Inflammatory macrophage treated with lipopolysaccharide for 1 hour (primary cell): Measurements from ENCODE around the gene FBXW10B.
"Not testable (repeated sequence)": the region's sequence is repeated elsewhere in the genome, so short reads cannot be mapped to it uniquely, and the experiment has no call there.

ENCODE experiments used
- DNase-seq, 2 donors: peaks; one replicate each; pipeline ENCODE4 v3.0.0-alpha.2; 2020 to 2022

FBXW10B gene

DNA sequence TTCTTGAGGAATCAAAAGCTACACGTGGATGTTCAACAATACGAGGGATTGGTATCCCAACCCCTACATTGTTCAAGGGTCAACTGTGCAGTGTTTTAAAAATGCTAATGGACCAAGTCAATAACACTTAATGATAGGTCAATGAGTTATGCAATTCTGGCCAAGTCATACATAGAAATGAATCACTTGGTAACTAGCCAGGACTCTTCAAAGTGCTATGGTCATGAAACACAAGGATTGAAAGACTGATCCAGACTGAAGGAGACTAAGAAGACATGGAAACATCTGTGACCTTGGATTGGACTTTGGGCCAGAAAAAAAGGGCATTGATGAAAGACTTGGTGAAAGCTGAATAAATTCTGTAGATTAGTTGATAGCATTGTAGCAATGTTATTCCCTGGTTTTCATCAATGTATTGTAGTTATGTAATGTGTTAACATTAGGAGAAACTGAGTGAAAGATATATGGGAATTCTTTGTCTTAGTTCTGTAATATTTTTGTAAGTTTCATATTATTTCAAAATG, 11.5 kb upstream of the FBXW10B start:
- DNase-seq, result not testable (repeated sequence)

DNA sequence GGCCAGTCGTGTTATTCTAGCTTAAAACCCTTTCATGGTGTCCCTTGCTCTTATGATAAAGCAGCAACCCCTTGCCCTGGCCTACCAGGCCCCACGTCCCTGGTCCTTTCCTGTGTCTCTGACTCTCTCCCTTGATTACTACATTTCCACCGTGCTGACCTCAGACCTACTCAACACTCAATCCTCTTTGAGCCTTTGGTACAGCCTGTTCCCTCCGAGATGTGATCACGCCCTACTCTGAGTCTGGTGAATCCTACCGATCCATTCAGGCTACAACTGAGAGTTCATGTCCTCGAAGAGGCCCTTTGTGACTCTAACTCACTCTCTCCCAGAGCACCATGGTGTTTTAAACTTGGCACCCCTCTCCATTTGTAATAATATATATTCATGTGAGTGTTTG, 10.5 kb upstream of the FBXW10B start:
- not testable (repeated sequence) for DNase-seq

GRCh38 chr17:15623661-15624209, 4.2 kb upstream of the FBXW10B start:
- DNase-seq, result not testable (repeated sequence)

DNA sequence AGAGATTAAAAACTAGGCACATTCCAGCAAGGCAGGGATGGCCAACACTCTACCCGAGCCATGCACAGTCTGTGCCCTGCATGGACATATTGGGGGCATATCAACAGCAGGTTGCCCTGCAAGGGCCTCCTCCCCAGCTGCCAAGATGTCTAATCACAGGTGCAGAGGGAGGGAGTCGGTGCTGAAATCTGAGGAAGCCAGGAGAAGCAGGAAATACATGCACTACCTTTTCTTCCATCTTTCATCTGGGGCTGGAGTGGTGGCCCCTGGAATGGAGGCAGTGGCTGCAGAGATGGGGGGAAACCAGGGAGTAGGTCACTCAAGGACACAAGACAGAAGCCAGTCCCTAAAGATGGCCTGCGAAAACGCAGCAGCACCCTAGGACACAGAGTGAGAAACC, 3.8 kb upstream of the FBXW10B start:
- DNase-seq, result not testable (repeated sequence)

DNA sequence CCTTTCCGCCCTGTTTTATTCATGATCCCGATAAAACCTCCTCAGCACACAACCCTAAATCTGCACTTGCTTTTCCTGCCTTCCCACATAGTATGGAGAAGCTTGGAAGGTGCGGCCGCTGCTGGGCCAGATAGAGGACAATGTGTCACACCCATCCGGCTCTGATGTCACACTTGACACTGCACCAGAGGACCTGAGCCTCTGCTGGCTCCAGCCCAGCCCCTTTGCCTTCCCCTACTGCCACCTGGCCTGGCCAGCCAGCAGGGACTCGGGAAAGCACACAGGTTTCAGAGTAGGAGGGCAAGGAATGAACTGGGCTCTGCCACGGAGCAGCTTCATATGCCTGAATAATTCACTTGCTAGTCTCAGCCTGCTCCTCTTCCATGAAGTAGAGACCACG, 2.6 kb upstream of the FBXW10B start:
- DNase-seq, result not testable (repeated sequence)

DNA sequence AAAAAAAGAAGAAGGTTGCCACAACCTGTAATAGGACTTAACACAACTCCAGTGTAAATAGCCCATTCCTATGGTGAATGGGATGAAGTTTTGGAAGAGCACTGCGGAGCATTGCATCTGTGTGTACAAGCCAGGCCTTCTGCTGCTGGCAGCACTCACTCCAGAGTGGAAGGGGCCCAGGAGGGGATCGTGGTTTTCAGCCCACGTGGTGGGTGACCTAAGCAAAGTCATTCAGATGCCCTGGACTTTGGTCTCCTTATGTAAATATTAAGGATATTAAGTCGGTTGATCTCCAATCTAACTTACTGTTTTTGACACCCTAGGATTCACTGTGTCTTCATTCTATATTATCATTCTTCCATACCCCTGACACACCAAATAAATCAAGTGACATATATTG, 2.7 kb downstream of the FBXW10B start:
- not testable (repeated sequence) for DNase-seq

DNA sequence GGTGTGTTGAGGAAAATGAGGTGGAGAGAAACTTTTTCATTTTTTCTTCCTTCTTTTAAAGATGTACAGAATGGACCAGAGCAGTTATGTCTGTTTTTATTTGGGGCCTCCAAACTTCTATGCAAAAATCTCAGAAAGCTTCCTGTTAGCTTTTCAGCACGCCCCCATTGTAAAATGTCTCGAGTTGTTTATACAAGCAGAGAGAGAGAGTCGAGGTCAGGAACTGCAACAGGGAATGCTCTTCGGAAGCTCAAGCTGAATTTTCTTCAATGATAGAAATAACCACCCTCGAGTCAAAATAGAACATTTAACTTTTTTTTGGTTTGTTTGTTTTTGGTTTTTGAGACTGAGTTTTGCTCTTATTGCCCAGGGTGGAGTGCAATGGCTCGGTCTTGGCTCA, 3.7 kb downstream of the FBXW10B start:
- not testable (repeated sequence) for DNase-seq

- DNase-seq, result not testable (repeated sequence)
These were observed 6.4 kb downstream of the FBXW10B start for GRCh38 chr17:15613111-15613510.

DNA sequence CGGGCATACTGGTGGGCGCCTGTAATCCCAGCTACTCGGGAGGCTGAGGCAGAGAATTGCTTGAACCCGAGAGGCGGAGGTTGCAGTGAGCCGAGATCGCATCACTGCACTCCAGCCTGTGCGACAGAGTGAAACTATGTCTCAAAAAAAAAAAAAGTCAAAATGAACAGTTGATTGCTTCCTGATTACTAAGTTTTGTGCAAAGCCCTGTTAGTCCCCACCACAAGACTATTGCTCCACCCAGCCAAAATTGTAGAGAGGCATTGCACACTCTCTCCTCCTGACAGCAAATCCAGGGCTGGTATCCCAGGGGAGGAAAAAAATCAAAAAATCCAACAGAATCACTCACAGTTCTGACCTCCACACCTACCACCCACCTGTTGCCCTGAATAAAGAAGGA, 26.5 kb downstream of the FBXW10B start:
- not testable (repeated sequence) for DNase-seq

DNA sequence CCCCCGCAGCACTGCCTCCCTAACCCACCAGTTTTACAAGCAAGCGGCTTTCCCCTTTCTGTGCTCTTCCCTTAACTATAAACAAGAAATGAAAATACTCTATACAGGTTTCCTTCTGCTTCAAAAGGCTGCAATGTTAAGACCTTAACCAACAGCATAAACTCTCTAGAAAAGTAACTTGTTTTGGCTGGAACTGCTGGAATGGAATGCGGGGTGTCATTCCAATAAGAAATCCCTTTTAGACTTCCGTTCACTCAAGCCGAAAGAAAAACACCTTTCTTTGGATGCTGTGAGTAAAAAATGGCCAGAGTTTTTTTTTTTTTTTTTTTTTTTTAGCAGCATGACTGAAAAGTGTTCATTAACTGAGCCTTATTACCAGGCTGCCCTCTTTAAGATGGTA, 27.5 kb downstream of the FBXW10B start:
- DNase-seq, result not testable (repeated sequence)

DNA sequence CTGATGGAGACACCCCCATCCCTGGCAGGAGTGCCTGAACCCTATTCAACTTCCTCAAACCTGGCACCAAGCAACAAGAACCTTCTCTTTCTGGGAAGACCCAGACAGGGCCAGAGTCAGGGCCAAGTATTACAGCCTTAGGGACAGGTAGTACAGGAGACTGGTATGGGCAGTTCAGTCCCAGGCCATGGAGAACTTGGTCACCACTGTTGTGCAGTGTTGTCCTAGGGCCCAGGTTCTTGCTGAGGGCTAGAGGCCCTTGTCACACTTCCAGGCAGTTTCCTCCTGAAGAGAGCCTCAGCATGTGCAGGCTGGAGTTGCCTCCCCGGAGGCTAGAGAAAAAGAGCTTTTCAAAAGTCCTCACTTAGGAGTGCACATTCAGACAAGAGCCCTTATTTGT, 28.7 kb downstream of the FBXW10B start:
- not testable (repeated sequence) for DNase-seq

DNA sequence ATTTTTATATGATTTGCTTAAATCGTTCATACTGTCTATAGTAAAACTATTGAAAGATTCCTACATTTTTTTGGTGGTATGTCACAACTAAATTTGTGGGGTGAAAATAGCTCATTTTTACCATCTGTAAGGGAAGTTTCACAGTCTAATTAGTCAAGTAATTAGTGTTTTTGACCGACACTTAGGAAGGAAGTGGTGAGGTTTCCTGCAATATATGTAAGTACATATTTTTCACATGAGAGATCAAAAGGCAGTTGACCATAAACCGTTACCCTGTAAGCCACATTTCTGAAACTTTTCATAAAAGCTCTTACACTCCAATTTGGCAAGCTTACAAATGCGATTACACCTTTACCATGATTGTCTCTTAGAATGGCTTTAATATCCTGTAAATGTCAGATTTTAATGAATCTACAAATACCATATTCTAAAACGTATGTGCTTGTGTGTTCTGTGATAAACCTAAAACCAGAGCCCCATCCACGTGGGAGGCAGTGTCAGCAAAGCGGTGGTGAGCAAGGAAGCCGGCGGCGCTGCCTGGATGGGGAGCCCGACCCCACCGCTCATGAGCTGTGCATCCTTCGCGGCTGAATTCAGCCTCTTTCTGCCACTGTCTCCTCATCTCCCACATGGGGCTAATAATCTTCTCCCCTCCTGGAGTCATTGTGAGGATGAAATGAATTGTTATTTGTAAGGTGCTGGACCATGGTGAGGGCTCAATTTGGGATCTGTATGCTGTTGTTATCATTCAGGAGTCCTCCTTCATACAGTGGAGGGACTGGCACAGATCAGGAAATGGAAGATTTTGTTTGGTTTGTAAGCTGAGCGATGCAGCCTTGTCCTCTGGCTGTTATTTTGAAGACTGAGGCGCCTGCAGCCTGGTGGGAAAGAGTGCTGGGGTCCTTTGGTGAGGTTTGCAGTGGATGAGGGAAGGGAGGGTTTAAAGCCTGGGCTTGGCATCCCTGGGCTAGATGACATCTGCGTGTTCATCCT, 29.7 kb downstream of the FBXW10B start:
- not testable (repeated sequence) for DNase-seq

DNA sequence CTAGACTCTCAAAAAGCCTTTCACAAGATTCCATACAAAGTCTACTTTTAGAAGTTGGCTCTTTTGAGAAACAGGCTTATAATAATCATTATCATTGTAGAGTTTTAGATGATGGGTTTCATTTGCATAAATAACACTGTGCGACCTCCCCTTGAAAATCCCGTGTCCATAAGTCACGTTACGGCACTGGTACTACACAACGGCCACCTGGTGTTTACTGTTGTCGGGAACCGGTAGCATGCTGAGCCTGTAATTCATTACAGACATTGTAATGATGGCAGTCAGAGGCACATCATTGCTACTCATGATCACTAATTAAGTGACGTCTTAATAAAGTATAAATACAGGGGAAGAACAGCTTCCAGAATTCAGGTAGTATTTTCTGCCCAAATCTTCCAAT, 31.5 kb downstream of the FBXW10B start:
- not testable (repeated sequence) for DNase-seq

GRCh38 chr17:15583313-15583712, 36.2 kb downstream of the FBXW10B start:
- DNase-seq, result not testable (repeated sequence)

- DNase-seq, result not testable (repeated sequence)
These were observed 38.0 kb downstream of the FBXW10B start for GRCh38 chr17:15581462-15581861.

GRCh38 chr17:15576848-15577247, 42.7 kb downstream of the FBXW10B start:
- not testable (repeated sequence) for DNase-seq

DNA sequence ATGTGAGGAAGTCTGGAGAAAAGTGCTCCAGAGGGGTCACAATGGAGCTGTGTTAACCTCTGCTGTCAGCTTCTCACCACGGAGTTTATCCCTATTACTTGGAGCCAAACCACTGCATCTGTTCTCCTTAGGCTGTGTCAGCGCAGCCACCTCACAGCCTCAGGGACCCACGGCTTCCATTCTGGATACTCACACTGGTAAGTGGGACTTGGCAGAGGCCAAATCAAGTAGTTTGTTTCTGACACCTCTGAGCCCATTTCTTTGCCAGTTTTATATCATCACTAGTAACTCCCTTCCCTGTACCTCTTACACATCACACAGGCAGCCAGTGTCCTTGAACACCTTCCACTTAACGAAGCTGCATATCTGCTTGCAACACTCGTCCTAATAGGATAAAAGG, 44.8 kb downstream of the FBXW10B start:
- DNase-seq, result not testable (repeated sequence)

DNA sequence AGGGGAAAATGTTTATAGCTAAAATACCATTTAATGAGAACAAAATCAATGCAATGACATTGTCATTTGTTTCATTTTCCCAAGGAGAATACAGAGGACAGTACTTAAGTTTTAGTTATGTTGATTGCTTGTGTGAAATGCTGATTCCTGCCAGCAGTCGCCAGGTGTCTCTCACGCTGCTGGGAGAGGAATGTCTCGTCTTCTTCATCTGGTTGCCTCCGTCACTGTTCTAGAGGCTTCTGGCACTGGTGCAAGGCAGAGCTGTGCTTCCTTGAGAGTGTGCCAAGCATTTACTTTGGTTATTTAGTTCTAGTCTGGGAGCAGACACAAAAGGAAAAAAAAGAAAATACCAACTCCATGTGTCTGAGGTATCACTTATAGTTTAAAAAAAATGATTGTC, 45.6 kb downstream of the FBXW10B start:
- not testable (repeated sequence) for DNase-seq
